ENCODE results near the gene ST6GALNAC5.

Gene ST6GALNAC5

DNA sequence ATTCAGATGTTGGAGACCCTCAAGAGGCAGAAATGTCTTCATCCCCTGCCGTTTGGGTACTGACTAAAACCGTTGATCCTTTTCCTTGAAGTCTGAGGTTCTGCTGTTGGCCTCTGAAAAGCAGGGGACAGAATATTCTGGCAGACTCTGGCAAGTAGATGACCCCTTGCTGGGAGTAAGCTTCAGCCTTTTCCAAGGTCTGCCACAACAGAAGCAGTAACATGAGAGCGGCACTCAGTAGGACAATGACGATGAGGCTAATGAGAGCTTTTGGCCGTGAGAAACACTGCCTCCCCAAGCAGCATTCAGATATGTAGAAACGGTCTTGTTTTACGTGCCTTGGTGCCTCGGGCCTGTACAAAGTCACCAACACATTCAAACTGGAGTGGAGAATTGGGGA, 143.7 kb downstream of the ST6GALNAC5 start:
- no peak for DNase-seq

- DNase-seq = no peak
Observed at GRCh38 chr1:77012066-77012465, 144.8 kb downstream of the ST6GALNAC5 start.

GRCh38 chr1:77014073-77014788, 147.0 kb downstream of the ST6GALNAC5 start:
- DNase-seq = no peak

DNA sequence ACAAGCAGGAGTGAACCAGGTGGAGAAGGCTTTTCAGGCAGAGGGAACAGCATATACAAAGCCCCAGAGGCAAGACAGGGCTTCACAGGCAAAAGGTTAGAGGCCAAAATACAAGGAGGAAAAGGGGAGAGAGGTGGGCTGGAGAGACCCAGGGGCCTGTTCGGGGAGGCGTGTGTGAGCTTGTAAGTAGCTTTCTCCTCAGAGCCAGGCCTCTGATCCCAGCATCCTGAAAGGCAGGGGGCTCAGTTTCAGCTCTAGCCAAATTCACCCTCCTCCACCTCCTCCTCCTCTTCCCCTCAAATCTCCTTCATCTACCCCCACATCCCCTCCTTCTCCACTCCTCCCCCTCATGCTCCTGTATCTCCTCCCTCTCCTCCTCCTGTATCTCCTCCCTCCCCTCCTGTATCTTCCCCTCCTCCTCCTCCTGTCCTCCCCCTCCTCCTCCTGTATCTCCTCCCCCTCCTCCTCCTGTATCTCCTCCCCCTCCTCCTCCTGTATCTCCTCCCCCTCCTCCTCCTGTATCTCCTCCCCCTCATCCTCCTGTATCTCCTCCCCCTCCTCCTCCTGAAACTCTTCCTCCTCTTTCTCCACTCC, 148.6 kb downstream of the ST6GALNAC5 start:
- DNase-seq = peak; percentile 13

- DNase-seq = no peak
Observed at GRCh38 chr1:77016386-77016985, 149.2 kb downstream of the ST6GALNAC5 start.

GRCh38 chr1:77018311-77018710, 151.0 kb downstream of the ST6GALNAC5 start:
- DNase-seq = no peak

GRCh38 chr1:77018761-77019160, 151.5 kb downstream of the ST6GALNAC5 start:
- no peak for DNase-seq

DNA sequence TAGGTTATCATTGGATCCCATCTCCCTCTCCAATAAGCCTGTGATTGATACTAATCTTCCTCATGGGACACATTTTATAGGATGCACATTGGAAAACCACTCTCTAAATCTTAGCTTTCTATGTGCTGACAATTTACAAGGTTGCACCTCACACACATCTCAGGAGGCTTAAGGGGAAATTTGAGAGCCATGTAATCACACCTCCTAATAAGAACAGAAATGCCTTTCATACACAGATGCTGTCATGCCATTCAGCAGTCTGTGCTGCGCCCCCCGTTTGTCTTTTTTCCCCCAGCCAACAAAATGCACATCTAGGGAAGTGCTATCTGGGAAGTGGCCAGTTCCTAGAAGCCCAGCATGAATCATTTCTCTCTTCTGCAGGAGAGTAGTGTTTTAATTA, 154.5 kb downstream of the ST6GALNAC5 start:
- no peak for DNase-seq

DNA sequence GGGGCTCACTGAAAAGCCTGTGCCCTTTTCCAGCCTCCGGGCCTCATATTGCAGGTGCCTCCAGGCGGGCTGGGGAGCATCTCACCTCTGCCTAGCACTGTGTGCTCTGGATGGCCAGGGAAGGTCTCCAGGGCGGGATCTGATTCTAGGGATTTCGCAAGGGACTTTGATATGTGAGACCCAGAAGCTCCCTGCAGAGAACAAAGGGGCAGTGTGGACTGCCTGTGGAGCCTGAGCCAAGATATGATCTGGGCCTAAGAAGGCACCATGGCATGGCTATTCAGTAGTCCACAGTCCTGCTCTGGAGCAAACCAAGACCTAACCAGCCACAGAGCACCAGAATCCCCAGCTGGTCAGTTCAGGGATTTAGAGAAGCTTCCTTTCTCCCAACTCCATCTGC, 157.2 kb downstream of the ST6GALNAC5 start:
- no peak for DNase-seq

DNA sequence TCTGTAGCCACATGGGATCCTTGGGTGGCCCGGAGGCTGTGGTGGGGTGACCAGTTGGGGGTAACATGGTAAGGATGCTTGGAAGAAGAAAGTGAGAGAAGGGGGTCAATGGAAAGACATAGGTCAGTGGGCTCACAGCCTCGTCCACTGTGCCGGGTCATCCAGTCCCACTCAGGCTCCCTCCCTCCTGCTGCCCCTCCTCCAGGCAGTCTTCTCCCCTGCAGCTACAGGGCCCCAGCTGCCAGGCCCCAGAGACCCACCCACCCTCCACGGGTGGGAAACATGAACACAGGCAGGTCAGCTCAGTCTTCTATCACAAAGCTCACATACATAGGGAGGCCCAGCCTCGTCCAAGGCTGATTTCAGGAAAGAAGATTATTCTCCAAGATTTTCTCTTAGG, 158.3 kb downstream of the ST6GALNAC5 start:
- DNase-seq = no peak

GRCh38 chr1:77026135-77026534, 158.9 kb downstream of the ST6GALNAC5 start:
- DNase-seq = no peak

DNA sequence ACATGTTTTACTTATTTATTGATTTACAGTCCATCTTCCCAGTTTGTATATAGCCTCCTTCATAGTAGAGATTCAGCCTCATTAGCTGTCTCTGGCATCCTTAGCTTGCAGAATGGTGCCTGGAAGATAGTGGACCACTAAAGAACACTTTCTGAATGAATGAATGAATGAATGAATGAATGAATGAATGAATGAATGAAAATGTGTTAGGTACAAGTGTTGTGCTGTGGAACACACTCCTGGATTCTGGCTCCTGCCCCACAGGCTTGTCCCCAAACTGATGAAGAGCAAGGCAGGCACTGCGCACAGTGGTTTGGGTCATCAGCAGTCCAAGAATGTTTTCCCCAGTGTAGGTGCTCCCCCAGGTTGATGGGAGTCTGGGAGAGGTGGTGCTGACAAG, 159.4 kb downstream of the ST6GALNAC5 start:
- no peak for DNase-seq

DNA sequence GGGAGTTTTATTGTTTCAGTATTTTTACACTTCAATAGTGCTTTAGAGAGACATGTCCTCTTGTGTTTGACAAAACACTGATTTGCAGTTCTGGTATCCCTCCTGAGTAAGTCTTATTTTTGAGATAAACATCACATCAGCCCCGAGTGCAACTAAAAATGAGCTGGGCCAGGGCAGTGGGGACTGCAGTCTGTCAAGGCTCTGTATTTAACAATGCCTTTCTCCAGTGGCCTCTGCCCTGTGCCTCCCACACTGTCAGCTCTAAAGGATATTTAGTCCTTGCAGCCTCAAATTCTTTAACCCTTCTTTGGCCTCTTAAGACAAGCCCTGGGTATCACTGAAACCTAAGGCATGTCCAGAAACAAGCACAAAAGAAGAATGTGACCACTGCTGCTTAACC, 160.6 kb downstream of the ST6GALNAC5 start:
- no peak for DNase-seq

- no peak for DNase-seq
Observed at GRCh38 chr1:77030401-77031105, 163.3 kb downstream of the ST6GALNAC5 start.

GRCh38 chr1:77031106-77031662, 163.9 kb downstream of the ST6GALNAC5 start:
- no peak for DNase-seq

DNA sequence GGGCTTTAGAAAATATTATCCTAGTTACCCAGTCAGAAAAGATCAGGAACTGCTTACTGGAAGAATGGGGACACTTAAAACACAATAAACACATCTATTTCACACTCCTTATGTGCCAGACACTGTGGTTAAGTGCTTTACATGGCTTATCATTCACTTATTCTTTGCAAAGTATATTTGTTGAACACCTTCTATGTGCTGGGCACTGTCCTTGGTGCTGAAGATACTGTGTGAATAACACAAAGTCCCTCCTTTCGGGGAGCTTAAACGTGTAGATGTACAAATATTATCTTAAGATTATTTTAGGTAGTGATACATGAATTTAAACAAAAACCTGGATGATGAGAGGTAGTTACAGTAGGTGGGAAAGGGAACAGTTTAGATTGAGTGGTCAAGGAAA, 169.3 kb downstream of the ST6GALNAC5 start:
- DNase-seq = no peak

DNA sequence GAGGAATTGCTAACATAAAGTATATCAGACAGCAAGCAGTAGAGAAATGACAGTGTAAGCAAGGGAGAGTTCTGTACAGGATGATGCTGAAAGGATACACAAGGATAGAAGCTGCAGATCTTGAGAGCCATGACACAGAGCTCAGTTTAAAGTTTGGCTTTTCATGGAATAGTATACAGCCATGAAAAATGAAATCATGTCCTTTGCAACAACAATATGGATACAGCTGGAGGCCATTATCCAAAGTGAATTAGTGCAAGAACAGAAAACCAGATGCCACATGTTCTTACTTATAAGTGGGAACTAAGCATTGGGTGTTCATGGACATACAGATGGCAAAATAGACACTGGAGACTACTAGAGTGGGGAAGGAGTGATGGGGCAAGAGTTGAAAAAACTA, 169.8 kb downstream of the ST6GALNAC5 start:
- no peak for DNase-seq

- DNase-seq = no peak
Observed at GRCh38 chr1:77038000-77038399, 170.7 kb downstream of the ST6GALNAC5 start.

GRCh38 chr1:77039111-77039510, 171.8 kb downstream of the ST6GALNAC5 start:
- no peak for DNase-seq

GRCh38 chr1:77039739-77040138, 172.5 kb downstream of the ST6GALNAC5 start:
- DNase-seq = no peak

DNA sequence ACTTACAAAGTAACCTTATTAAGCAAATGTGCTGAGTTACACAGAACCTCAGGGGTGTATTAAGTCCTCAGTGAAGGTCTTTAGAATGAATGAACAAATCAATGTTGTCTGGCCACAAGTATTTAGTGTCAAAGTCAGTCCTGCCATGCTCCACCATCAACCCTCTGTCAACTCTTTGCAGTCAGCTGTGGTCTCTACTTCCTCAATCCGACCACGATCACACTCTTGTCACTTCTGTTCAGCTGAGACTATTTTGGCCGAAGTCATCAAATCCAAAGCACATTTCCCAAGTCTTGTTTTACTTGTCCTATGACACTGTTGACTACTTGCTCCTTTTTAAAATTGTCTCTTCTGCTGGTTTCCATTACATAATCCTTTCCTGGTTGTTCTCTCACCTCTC, 173.5 kb downstream of the ST6GALNAC5 start:
- DNase-seq = no peak

DNA sequence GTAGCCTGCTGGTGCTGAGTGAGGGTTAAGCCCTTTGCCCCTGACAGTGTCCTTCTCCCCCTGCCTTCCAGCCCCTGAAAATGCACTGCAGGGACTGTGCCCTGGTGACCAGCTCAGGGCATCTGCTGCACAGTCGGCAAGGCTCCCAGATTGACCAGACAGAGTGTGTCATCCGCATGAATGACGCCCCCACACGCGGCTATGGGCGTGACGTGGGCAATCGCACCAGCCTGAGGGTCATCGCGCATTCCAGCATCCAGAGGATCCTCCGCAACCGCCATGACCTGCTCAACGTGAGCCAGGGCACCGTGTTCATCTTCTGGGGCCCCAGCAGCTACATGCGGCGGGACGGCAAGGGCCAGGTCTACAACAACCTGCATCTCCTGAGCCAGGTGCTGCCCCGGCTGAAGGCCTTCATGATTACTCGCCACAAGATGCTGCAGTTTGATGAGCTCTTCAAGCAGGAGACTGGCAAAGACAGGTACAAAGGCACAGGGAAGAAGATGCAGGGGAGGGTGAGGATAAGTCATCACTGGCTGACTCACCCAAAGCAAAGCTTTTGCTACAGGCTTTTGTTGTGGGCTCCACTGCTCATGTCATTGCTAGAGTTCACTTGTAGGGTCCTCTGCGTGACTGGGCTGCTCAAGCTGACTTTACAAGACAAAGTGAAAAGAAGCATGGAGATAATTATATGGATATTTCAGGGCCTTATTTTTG, 177.0 kb downstream of the ST6GALNAC5 start:
- no peak for DNase-seq
